NOMO-1 treated with dmso at 0.1 percent for 144 hours (cell line): ENCODE results near the gene SOWAHC.
"Not testable (repeated sequence)": the region's sequence is repeated elsewhere in the genome, so short reads cannot be mapped to it uniquely, and the experiment has no call there.

Experiments
- DNase-seq: peaks from one replicate; lab custom pipeline; 2025; ENCODE audit not compliant: unreplicated experiment; lab: John Stamatoyannopoulos, UW

The SOWAHC gene

DNA sequence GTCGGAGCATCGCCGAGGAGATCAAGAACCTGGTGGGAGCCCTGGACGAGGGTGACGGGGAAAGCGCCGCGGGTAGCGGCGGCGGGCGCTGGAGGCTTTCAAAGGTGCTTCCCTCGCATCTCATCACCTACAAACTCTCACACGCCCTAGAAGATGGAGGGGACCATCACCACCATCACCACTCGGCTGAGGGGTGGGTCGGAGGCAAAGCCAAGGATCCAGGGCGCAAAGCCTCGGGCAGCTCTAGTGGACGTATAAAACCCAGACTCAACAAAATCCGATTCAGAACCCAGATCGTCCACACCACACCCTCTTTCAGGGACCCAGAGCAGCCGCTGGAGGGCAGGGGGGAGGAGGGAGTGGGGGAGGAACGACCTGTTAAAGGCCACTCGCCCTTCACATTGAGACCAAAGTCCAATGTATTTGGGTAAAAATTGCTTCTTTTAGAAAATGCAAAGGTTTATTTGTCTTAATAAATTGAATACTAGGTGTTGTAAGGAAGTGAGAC lies 1.5 kb downstream of the SOWAHC start:
- DNase-seq = no peak

DNA sequence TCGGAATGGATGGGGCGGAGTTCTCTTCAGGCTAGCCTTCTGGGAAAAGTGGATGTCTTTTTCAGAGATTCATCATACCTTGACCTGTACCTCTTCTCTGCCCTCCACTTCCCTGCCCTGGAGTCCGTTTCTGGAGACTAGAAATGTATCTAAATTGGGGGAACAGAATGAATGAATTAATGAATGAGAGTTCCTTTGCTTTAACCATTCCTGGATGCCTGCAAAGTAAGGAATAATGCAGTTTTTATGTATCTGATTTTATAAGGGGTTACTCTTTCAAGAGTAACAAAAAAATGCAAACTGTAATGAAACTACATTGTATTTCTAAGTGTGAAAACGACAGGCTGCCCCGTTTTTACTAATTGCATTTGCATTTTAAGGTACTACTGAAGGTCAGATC lies 2.0 kb downstream of the SOWAHC start:
- no peak for DNase-seq

DNA sequence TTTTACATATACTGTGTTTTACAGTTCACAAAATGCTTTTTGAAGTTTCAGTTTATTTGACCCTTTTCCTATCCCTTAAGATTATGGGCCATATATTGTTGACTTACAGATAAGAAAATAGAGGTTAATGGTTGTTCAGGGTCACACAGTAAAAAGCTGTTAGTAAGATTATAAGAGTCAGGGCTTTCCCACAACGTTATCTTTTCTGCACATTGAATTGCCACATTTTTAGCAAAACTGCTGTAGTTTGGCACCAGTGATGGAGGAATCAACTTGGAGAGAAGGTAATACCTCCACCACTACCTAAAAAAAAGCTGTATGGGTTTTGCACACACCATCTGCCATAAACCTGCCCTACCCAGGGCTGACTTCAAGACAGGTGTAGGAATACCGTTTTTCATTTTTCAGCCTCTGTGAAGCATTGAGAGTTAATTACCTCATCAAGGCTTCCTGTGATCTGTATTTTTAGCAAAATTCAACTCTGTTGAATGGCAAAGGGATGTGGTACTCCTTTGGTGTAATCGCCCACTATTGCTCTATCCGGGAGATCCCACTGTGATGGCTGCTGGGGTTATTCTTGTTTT lies 5.0 kb downstream of the SOWAHC start:
- DNase-seq = no peak

DNA sequence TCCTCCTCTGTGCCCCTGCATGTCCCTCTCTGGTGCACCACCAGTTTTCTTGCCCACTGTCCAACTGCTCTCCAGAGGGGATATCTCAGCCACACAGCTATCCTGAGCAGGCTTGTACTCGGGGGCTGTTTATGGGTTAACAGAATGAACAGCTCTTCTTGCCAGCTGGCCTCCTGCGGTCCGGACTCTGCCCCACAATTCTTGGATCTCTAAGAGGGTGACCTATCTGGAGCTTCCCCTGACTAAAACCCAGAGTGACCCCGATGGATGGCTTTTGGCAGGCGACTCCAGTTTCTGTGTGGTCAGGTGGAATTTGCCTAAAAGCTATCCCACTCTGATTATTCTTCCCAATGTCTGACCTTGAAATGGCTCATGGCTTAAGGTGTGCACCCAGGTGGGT lies 9.1 kb downstream of the SOWAHC start:
- DNase-seq = no peak

DNA sequence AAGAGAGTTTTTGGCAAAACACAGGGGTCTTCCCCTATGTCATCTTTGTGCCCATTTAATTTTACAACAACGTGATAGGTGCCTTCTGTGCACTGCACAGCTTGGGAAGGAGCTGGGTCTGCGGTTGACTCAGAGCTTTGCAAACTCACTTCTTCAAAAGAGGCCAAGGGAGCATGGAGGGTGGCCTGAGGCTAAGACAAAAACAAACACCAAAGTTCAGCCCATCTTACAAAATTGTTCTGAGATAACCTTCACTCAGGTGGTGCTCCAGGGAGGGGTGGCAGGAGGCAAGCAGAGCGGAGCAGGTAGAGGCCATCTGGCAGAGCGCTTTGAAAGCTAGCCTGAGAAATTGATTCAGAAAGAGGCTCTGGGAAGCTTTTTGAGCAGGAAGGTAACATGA lies 9.8 kb downstream of the SOWAHC start:
- no peak for DNase-seq

DNA sequence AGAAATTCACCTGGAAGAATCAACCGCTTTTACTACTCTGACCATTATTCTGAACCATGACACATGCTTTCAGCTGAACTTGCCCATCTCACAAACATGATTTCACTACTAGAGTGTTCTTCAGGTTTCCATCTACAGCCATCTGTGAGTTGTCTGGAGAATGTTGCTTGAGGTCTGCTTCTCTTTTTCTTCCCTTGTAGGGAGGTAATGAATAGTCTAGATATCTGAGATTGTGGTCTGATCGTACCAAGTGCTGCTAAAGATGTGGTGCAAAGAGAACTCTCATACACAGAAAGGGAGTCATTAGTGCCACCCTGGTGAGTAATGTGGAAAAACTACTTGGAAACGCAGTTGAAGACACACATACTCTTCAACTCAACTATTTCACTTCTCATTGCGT lies 10.2 kb downstream of the SOWAHC start:
- DNase-seq = no peak

DNA sequence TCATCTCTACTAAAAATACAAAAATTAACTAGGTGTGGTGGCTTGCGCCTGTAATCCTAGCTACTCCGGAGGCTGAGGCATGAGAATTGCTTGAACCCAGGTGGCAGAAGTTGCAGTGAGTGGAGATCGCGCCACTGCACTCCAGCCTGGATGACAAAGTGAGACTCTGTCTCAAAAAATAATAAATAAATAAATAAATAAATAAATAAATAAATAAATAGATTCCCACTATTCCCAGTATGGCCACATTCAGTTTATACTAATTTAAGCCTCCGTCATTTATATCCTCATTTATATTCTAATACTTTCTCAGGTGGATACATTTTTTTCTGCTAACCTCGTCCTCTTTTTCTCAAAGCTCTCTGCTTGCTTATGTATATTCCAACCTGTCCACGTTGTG lies 14.2 kb downstream of the SOWAHC start:
- not testable (repeated sequence) for DNase-seq

DNA sequence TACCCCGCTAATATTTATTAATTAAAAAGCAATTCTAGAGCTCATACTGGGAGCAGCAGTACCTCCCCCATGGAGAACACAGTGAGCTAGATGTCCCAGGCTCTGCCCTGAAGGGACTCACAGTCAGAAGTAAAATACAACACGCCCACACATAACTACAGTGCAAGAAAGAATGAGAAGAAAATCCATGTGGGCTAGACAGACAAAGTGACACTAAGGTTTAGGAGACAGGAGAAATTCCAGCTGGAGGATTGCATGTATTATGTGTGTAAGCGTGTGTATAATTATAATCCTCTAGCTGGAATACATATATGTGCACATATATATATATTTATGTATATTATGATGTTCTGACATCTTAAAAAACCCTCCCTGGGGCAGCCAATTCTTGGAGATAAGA lies 15.7 kb downstream of the SOWAHC start:
- DNase-seq = no peak

DNA sequence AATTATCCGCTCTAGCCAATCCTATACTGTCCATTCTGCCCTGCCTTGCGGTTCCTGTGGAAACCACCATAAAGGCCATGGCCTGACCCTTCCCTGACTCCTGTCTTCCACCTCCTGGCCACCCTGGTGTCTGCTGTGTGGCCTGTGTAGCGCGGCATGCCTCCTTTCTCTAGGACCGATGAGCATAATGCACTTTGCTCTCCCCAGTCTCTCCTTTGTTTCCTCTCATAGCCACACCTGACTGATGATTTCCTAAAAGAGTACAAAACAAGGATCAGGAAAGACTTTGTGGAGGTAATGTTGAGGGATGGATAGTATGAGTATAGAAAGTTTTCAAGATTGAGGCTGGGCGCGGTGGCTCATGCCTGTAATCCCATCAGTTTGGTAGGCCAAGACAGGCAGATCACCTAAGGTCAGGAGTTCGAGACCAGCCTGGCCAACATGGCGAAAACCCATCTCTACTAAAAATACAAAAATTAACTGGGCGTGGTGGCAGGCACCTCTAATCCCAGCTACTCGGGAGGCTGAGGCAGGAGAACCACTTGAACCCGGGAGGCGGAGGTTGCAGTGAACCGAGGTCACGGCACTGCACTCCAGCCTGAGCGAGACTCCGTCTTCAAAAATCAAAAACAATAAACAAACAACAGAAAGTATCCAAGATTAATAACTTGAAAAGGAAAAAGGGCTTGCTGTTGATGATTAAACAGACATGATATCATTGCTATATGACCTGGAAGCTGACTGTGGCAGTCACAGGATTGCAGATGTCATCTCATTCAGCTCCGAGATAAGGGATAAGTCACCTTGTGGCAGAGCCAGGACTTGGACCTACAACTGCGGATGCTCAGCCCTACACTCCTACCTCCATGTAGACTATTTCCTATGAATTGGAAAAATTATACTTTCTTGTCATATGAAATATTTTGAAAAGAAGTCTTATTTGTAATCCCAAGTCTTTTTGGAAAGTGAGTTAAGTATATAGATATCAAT lies 16.6 kb downstream of the SOWAHC start:
- DNase-seq = no peak

DNA sequence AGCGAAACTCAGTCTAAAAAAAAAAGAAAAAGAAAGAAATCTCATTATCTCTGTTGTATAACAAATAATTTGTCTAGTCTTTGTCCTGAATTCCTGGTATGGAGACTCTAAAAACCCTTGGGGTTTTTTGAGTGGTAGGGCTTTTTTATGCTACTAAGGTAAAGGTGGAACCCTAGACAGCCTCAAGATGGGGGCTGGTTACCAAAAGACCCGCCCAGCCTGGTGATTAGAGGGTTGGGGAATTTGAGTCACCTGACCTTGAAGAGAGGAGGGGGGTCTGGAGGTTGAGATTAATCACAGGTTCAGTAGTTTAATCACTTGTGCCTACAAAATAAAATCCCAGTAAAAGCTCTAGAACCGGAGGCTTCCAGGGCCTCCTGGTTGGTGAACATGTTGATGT lies 17.6 kb downstream of the SOWAHC start:
- DNase-seq = no peak

DNA sequence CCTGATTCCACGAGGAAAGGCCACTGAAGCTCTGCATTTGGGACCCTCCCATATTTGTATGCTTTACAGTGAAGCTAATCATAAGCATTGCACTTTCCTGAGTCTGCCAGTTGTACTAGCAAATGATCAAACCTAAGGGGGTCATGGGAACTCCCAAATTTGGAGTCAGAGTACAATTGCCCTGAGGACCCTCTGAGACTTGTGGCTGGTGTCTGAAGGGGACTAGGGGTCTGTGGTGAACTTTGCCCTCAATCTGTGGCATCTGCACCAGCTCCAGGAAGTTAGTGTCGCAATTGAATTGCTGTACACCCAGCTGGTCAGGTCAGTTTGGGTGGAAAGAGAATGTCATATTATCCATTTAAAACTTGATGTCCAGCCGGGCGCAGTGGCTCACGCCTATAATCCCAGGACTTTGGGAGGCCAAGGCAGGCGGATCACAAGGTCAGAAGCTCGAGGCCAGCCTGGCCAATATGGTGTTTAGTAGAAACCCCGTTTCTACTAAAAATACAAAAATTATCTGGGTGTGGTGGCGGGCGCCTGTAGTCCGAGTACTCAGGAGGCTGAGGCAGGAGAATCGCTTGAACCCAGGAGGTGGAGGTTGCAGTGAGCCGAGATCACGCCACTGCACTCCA lies 18.1 kb downstream of the SOWAHC start:
- no peak for DNase-seq

DNA sequence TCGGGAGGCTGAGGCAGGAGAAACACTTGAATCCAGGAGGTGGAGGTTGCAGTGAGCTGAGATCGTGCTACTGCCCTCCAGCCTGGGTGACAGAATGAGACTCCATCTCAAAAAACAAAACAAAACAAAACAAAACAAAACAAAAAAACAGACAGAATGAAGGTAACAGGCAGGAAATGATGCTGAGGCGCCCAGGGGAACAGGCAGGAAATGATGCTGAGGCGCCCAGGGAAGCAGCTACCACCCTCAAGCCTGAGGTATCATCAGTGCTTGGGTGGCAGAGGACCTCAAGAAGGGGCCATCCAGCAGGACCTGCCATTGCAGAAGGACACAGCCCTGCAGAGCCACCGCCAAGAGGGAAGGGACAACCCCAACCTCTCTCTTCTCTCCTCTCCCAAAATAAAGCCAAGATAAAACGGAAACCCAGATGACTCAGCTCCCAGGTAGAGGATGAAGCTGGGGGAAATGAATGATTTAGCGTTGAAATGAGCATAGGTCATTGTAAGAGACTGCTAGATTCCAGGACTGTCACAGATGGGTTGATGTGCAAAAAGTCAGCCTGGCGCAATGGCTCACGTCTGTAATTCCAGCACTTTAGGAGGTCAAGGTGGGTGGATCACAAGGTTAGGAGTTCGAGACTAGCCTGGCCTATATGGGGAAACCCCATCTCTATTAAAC lies 19.3 kb downstream of the SOWAHC start:
- DNase-seq = no peak

DNA sequence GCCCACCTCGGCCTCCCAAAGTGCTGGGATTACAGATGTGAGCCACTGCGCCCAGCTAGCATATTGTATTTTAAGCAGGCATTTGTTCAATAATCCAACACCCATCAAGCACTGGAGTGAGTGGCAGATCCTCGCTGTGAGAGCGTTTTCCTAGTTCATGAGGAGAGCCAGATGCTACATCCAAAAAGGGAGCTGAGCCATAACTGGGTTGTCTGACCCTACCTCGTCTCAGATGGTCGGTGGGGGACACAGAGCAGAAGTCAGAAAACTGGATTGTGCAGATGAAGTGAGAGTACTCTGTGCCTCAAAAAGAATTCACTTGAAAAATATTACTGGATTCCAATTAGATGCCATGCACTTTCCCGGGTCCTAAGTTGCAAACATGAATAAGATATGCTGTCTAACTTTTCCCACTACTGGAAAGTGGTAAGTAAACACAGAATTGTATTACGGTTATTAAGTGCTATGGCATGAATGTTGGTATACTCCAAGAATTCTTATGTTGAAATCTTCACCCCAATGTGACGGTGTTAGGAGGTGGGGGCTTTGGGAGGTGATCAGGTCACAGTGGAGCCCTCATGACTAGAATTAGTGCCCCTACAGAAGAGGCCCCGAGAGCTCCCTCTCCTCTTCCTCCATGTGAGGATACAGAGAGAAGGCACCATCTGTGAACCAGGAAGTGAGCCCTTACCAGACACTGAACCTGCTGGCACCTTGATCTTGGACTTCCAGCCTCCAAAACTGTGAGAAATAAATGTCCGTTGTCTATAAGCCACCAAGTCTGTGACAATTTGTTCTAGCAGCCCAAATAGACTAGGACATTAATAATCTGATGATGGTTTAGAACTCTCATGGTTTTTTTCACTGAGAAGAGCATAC lies 21.5 kb downstream of the SOWAHC start:
- DNase-seq = no peak

DNA sequence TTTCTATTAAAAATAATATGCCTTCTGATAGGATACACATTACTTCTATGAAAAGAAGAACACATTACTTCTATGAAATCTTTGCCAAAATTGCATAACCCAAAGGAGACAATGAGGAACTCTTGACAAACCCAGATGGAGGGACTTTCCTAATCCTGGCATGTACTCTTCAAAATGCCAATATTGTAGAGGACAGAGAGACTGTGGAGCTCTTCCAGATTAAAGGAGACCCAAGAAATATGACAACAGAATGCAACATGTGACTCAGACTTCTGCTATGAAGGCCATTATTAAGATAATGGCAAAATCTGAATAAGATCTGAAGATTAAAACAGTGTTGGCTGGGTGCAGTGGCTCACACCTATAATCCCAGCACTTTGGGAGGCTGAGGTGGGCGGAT lies 22.2 kb downstream of the SOWAHC start:
- no peak for DNase-seq

DNA sequence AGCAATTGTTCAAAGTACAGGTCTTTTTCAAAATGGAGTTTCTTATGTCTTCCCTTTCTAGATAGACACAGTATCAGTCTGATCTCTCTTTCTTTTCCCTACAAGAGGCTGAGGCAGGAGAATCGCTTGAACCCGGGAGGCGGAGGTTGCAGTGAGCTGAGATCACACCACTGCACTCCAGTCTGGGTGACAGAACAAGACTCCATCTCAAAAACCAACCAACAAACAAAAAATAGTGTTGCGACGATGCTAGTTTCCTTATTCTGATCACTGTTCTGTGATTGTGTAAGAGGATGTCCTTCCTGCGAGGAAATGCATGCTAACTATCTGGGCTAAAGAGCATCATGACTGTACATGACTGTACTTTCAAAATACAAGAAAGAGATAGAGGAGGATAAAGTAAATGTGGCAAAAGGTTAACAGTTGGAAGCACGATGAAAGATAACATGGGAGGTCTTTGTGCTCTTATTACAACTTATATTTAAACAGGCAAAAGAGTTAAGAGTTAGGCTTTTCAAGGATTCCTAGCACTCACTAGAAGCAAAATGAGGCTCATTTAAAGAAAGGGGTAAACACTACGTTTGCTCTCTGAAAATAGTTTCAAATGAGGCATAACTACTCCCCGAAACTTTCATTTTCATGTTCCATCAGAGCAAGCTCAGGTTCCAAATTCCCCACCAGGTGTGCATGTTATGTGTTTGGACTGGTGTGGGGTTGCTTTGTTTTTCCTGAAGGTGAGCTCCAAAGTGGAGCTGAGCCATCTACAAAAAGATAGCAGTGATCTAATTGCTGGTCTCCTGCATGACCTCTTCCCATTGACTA lies 23.8 kb downstream of the SOWAHC start:
- DNase-seq = no peak

DNA sequence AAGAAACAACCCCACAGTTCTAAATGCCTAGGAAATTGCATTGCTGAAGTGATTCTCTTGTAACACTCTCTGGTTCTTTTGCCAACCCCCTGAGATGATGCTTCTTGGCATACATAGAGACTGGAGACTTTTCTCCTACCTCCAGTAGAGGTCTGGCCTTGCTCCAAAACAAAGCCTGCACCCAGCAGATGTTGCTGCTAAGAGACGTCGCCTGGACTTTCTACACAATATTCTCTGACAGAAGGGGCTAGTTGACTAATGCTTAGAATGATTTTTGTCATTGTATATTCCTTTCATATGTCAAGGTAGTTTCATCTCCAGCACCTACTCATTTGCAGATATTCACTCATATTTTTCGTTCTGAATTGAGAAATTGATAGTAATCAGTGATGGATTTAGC lies 24.6 kb downstream of the SOWAHC start:
- DNase-seq = no peak

DNA sequence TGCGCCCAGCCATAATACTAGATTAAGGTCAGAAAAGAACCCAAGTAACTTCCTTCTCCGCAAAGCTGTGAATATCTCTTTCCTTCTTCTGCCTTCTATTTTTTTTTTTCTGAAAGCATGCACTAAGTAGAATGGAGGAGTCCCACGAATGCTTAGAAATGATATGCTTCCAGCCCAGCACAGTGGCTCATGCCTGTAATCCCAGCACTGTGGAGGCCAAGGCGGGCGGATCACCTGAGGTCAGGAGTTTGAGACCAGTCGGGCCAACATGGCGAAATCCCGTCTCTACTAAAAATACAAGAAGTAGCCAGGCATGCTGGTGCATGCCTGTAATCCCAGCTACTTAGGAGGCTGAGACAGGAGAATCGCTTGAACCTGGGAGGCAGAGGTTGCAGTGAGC lies 25.8 kb downstream of the SOWAHC start:
- not testable (repeated sequence) for DNase-seq

DNA sequence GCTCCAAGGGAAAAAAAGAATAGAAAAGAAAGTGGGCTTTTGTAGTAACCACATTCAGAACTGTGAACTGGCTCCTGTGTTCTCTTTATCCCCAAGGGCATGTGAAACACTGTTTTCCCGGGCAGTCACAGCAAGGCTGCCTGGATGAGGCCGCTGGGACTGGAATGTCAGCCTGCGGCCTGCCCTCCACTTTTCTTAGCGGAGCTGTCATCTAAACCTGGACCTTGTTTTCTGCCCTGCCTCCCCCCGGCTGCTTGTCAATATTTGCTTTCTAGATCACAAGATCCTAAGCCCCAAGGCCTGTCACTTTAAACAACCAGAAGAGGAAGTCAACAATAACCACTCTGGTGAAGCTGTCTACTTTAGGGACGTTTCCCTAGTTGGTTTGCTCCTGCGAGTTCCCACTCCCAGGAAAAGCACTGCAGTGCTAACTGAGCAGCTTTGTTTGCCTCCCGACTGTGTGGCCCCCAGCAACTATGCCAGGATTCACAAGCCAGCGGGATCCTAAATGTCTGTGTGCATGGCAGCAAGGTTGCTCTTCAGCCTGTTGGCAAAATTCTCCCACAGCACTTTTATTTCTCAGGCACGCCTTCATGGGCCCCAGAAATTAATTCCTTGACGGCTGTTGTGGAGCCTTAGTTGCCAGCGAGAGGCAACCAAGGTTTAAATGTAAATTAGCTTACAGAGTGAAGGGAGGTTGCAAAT lies 30.6 kb downstream of the SOWAHC start:
- no peak for DNase-seq
